ENCODE data around the gene MADD. TPM values are rescaled to one million over a fixed set of nuclear protein-coding genes. Genes with fewer than 3 reads are reported as not detected.

Gene MADD
- total RNA-seq, 1 experiment from 2014 or later: 41.0 TPM

DNA sequence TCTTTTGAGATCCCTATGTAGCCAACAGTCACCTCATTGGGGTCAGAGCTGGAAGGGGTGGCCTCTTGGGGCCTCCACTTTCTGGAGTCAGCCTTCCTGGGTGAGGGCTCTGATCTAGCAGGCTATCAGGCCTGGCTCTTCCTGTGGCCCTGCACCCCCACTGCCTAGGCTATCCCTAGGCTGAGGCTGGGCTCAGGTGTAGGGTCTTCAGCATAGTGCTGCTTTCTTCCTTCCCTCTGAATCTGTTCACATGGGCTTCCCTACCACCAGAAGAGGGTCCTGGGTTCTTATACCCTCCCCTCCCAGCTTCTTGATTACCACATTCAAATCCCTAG, 108.9 kb downstream of the MADD start:
- H3K4ac ChIP-seq (ENCODE audit: low read depth, low read length): no peak overlapping the region
- H3K4me2 ChIP-seq (ENCODE audit: insufficient read depth, insufficient read length, low read length): no peak overlapping the region
- H3K27ac ChIP-seq (ENCODE audit: insufficient read length, low read depth, low read length): no peak overlapping the region
- no peaks in the 10 kb centered on the region for H3K27me3 ChIP-seq (ENCODE audit: insufficient read depth, low read length)
- H2BK5ac ChIP-seq (ENCODE audit: insufficient read length, low read length): no peak overlapping the region
- no peak for DNase-seq
- peaks cover 3 to 4% of the 10 kb centered on the region in 2 experiments; a peak in 3 of 4 replicates for H3K4me1 Mint-ChIP-seq
- no peaks in the 10 kb centered on the region for H3K9me3 Mint-ChIP-seq
- no peak overlapping the region for H2BK120ac ChIP-seq (ENCODE audit: low read depth, low read length, poor library complexity, severe bottlenecking)
- H3K18ac ChIP-seq (ENCODE audit: insufficient read length, low read depth, low read length): no peak overlapping the region
- H4K8ac ChIP-seq (replicated peaks; ENCODE audit: insufficient read length, low read depth, low read length): no peak overlapping the region
- no peak overlapping the region for H2AK5ac ChIP-seq (ENCODE audit: insufficient read length, low read length)
- H4K20me1 ChIP-seq (ENCODE audit: control insufficient read depth, insufficient read depth, insufficient read length): no peaks in the 10 kb centered on the region
- no peaks in the 10 kb centered on the region for H3K9me3 ChIP-seq (ENCODE audit: control insufficient read depth, low read depth, low read length)
- no peaks in the 10 kb centered on the region for H3K79me2 ChIP-seq (ENCODE audit: insufficient read depth, low read length)
- H4K5ac ChIP-seq (ENCODE audit: insufficient read length, low read depth, low read length): no peak overlapping the region
- H3T11ph ChIP-seq (ENCODE audit: low read length): no peak overlapping the region
- no peaks in the 10 kb centered on the region for H3K36me3 Mint-ChIP-seq (ENCODE audit: insufficient read depth in 1 of 3, low read depth in 3 of 3)
- no peak overlapping the region for H4K91ac ChIP-seq (ENCODE audit: insufficient read length, low read depth, low read length)
- H3K14ac ChIP-seq (ENCODE audit: insufficient read depth, low read length): no peak overlapping the region
- H3K23ac ChIP-seq (ENCODE audit: insufficient read length, low read depth, low read length): no peak overlapping the region
- H3K27me3 Mint-ChIP-seq (ENCODE audit: low read depth): peaks cover 5% of the 10 kb centered on the region
- no peak overlapping the region; a peak in 1 of 7 replicates for H3K27ac Mint-ChIP-seq
- H2BK12ac ChIP-seq (ENCODE audit: insufficient read length, low read depth, low read length): no peak overlapping the region
- no peak overlapping the region for H3K9ac ChIP-seq (ENCODE audit: extremely low read depth, insufficient read length, low read length)
- H2BK20ac ChIP-seq (ENCODE audit: low read depth, low read length, poor library complexity, severe bottlenecking): no peak overlapping the region
- no peak for TF ChIP-seq CTCF (conservative IDR thresholded peaks at IDR 0.05)
- H2BK15ac ChIP-seq (ENCODE audit: low read depth, low read length): no peak overlapping the region
- H2AFZ ChIP-seq (ENCODE audit: low read length): no peak overlapping the region
- no peak overlapping the region for H3K56ac ChIP-seq (ENCODE audit: insufficient read length, low read depth, low read length)
- no peaks in the 10 kb centered on the region for H3K23me2 ChIP-seq (ENCODE audit: insufficient read length, low read depth, low read length, poor library complexity, severe bottlenecking)
- H3K79me1 ChIP-seq (ENCODE audit: insufficient read depth, low read depth, low read length, poor library complexity, severe bottlenecking): no peaks in the 10 kb centered on the region
- H3K4me1 ChIP-seq (ENCODE audit: insufficient read depth, low read length): no peaks in the 10 kb centered on the region
- H3K4me3 Mint-ChIP-seq: no peak overlapping the region
